Lung microvascular endothelial cell (primary cell): ENCODE data around the gene VOPP1. TPM values are rescaled to one million over a fixed set of nuclear protein-coding genes. Genes with fewer than 3 reads are reported as not detected.
A peak's percentile ranks its signal among the peaks of the same experiment; 100 is the strongest.
"Not testable (repeated sequence)": the region's sequence is repeated elsewhere in the genome, so short reads cannot be mapped to it uniquely, and the experiment has no call there.

ENCODE experiments used
- DNase-seq, 2 donors: peaks; one replicate each; pipeline versions ENCODE4 v3.0.0 to v3.0.0-alpha.2; 2010; ENCODE audit warnings: low read depth in 2 of 2
- total RNA-seq: library from RNA; depleted of rRNA; stranded (reverse); fragments of >200 nt; gene quantifications from 2 replicates; pipeline ENCODE4 v1.2.1, GENCODE V29; 2014

Gene VOPP1
- 101 and 104 TPM in 2 replicates for total RNA-seq

- peak; percentile 74 to 80 for DNase-seq
These were observed at the start of gene VOPP1 for GRCh38 chr7:55572378-55573233. TSS of gene VOPP1 (minus strand) at chr7:55572502. CDS start at chr7:55572324, 178 bp downstream.

DNA sequence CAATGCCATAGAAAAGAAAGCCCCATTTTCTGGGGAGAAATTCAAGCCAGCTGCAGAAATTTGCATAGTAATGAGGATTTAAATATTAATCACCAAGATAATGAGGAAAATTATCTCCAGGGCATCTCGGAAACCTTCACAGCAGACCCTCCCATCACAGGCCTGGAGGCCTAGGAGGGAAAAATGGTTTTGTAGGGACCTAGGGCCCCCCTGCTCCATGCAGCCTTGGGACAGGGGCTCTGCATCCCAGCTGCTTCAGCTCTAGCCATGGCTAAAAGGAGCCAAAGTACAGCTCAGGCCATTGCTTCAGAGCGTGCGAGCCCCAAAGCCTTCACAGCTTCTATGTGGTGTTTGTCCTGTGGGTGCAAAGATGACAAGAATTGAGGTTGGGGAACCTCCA is 46.6 kb upstream of the VOPP1 start:
- no peak for DNase-seq

DNA sequence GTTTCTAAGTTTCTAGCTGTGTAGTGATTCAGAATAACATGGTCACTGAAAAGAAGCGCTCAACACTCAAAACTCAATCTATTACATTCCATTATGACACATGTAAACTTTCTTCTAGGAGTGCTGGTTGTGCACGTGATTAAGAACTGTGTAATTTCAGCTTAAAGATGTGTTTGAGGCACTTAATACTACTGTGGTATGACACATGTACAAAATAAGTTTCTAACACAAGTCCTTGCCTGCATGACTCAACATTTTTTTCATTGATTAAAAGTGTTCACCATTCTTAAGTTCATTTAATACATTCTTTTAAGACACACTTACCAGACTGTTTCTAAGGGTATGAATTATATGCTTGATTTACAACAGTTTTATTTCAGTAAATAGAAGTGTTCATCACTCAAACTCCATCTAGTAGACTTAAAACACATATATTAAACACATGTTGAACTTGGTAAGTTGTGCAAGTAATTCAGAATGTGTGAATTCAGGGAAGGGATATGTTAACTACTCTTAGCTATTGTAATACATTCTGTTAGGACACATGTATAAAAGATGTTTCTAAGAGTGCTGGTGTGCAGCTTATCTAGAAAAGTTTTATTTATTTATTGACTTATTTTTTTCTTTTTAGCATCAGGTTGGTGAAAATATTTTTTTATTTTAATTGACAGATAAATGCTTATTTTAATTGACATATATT is 42.2 kb upstream of the VOPP1 start:
- not testable (repeated sequence) for DNase-seq

GRCh38 chr7:55609726-55610125 is 37.4 kb upstream of the VOPP1 start:
- not testable (repeated sequence) for DNase-seq

DNA sequence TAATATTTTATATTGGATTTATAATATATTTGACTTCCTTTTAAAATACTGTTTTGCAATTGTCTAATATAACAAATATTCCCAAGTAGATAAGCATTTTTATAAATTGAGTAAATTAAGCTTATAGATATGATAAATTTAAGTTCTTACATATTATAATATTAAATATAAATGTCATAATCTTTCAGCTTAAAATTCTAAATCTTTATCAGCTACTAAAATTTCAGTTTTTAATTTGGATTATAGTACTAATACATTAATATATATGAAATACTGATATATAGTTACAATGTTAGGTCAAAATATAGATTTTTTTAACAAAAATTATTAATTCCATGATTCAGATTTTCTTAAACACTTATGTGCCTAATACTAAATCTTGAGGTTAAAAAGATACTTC is 33.4 kb upstream of the VOPP1 start:
- not testable (repeated sequence) for DNase-seq

DNA sequence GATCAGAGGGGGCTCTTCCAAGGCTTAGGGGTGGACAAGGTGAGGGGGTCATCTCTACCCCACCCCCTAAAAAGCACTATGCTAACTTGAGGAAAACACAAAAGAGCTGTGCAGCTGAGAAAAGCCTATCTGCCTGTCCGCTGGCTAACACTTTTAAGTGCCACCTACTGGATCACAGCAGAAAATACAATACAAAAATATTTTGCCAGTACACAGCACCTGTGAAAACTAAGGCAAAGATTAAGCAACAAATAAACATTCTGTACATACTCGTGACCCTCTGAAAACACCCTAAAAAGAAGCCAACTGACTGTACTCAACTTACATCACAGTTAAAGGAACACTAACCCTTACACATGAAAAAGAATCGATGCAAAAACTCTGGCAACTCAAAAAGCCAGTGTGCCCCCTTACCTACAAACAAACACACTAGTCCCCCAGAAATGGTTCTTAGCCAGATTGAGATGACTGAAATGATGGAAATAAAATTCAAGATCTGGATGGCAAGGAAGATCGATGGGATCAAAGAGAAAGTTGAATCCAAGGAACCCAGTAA is 25.7 kb upstream of the VOPP1 start:
- peak; percentile 47 for DNase-seq

GRCh38 chr7:55597214-55597739 is 25.0 kb upstream of the VOPP1 start:
- not testable (repeated sequence) for DNase-seq

DNA sequence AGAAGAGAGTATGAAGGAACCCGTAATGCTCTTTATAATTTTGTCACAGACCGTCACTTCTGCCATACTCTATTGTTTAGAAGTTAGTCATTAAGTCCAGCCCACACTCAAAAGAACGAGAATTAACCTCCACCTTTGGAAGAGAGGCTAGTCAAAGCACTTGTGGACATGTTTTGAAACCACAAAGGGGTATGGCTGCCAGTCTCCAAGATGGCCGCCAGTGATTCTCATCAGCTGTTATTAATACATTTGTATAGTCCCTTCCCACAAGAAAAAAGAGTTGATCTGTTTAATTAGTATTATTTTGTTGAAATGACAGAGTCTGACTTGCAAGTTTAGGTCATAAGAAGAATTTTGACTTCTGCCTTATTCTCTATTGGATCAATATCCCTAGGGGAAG is 23.2 kb upstream of the VOPP1 start:
- DNase-seq, result no peak

DNA sequence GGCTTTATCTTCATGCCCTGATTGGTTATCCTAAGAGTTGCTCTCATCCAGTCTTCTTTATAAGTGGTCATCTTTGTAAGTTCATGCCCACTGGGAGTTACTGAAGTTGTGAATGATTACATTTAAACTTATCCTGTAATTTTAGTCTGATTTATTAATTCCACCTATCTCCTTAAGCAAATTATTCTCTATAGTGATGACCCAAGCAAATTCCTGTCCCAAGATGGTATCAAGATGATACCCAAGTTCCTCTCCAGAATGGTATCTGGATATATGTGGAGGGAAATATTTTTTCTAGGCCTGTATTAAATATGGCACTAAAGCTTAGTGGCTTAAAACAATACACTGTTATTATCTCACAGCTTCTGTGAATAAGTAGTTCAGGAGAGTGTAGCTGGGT is 22.6 kb upstream of the VOPP1 start:
- no peak for DNase-seq

DNA sequence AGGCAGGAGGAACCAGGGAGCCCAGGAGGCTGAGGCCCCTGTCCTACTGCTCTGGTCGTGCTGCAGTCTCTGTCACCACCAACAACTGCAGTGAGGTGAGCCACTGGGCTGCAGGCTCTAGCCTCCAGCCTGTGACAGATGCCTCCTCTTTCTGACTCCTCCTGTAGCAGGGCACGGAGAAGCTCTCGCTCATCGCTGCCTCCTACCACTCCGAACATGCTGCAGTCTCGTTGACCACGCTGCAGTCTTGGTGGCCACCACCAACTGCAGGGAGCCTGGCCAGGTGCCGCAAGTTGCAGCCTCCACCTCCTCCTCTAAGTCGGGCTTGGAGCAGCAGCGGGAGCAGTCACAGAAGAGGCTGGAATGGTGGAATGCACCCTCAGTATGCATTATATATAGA is 22.1 kb upstream of the VOPP1 start:
- DNase-seq, result no peak

GRCh38 chr7:55593515-55594318 is 21.4 kb upstream of the VOPP1 start:
- peak; percentile 57 to 62 for DNase-seq

GRCh38 chr7:55593172-55593514 is 20.8 kb upstream of the VOPP1 start:
- no peak for DNase-seq

- no peak for DNase-seq
These were observed 20.2 kb upstream of the VOPP1 start for GRCh38 chr7:55592492-55592891.

- no peak for DNase-seq
These were observed 19.1 kb upstream of the VOPP1 start for GRCh38 chr7:55591282-55591931.

- no peak for DNase-seq
These were observed 18.4 kb upstream of the VOPP1 start for GRCh38 chr7:55590517-55591281.

- no peak for DNase-seq
These were observed 17.6 kb upstream of the VOPP1 start for GRCh38 chr7:55589905-55590304.

- DNase-seq, result no peak
These were observed 16.8 kb upstream of the VOPP1 start for GRCh38 chr7:55588976-55589604.

GRCh38 chr7:55588379-55588699 is 16.0 kb upstream of the VOPP1 start:
- no peak for DNase-seq

- no peak for DNase-seq
These were observed 15.5 kb upstream of the VOPP1 start for GRCh38 chr7:55587687-55588378.
